Trophoblast cell (in vitro differentiated cells and primary cell): ENCODE measurements around the gene RANBP10.
"Not testable (repeated sequence)": the region's sequence is repeated elsewhere in the genome, so short reads cannot be mapped to it uniquely, and the experiment has no call there.

Experiments used
- DNase-seq, 2 donors: peaks; one replicate each; pipeline ENCODE4 v3.0.0-alpha.2; 2016
- H2AFZ ChIP-seq: 2 replicates; pipeline ENCODE4 v1.6.1; 2013; ENCODE audit warnings: low read length, moderate library complexity, mild to moderate bottlenecking; ENCODE audit not compliant: insufficient read depth, poor library complexity
- H2AK5ac ChIP-seq: 2 replicates; pipeline ENCODE4 v1.6.1; 2013; ENCODE audit warnings: mild to moderate bottlenecking, low read length
- H2BK120ac ChIP-seq: 2 replicates; pipeline ENCODE4 v1.6.1; 2013; ENCODE audit warnings: low read length, mild to moderate bottlenecking, moderate library complexity; ENCODE audit not compliant: insufficient read depth, poor library complexity
- H2BK12ac ChIP-seq: 2 replicates; pipeline ENCODE4 v1.6.1; 2013; ENCODE audit warnings: mild to moderate bottlenecking, low read length, moderate library complexity
- H2BK5ac ChIP-seq: 2 replicates; pipeline ENCODE4 v1.6.1; 2013; ENCODE audit warnings: low read length, low read depth, moderate library complexity, mild to moderate bottlenecking; ENCODE audit not compliant: poor library complexity
- H3K14ac ChIP-seq: 2 replicates; pipeline ENCODE4 v1.6.1; 2013; ENCODE audit warnings: mild to moderate bottlenecking, low read length
- H3K18ac ChIP-seq: 2 replicates; pipeline ENCODE4 v1.6.1; 2013; ENCODE audit warnings: mild to moderate bottlenecking, low read length
- H3K23ac ChIP-seq: 2 replicates; pipeline ENCODE4 v1.6.1; 2013; ENCODE audit warnings: low read length
- H3K27ac ChIP-seq: 2 replicates; pipeline ENCODE4 v1.5.1; 2013; ENCODE audit warnings: low read depth, mild to moderate bottlenecking, inconsistent platforms, low read length, moderate library complexity
- H3K27me3 ChIP-seq: 2 replicates; pipeline ENCODE4 v1.6.1; 2013; ENCODE audit warnings: inconsistent platforms, mild to moderate bottlenecking, low read length, moderate library complexity; ENCODE audit not compliant: insufficient read depth
- H3K36me3 ChIP-seq, 2 experiments: 1 replicate in 1 of 2; 2 replicates in 1 of 2; pipeline ENCODE4 v1.6.1; 2013; ENCODE audit warnings: low read length in 2 of 2, mild to moderate bottlenecking in 2 of 2, moderate library complexity in 1 of 2; ENCODE audit not compliant: insufficient read depth in 2 of 2, control insufficient read depth in 1 of 2
- H3K4ac ChIP-seq: 2 replicates; pipeline ENCODE4 v1.6.1; 2013; ENCODE audit warnings: low read depth, mild to moderate bottlenecking, low read length, moderate library complexity
- H3K4me1 ChIP-seq, 2 experiments: 1 replicate in 1 of 2; 2 replicates in 1 of 2; pipeline ENCODE4 v1.6.1; 2013; ENCODE audit warnings: low read length in 2 of 2, mild to moderate bottlenecking in 2 of 2, moderate library complexity in 1 of 2; ENCODE audit not compliant: insufficient read depth in 2 of 2, control insufficient read depth in 1 of 2
- H3K4me2 ChIP-seq: 2 replicates; pipeline ENCODE4 v1.6.1; 2013; ENCODE audit warnings: inconsistent platforms, mild to moderate bottlenecking, low read length, moderate library complexity
- H3K4me3 ChIP-seq: 2 replicates; pipeline ENCODE4 v1.5.1; 2013; ENCODE audit warnings: mild to moderate bottlenecking, low read depth, low read length, inconsistent platforms
- H3K79me1 ChIP-seq: one replicate; pipeline ENCODE4 v1.6.1; 2013; ENCODE audit warnings: low read length
- H3K79me2 ChIP-seq: 2 replicates; pipeline ENCODE4 v1.6.1; 2013; ENCODE audit warnings: low read length, mild to moderate bottlenecking; ENCODE audit not compliant: control insufficient read depth, insufficient read depth, poor library complexity
- H3K9ac ChIP-seq: 2 replicates; pipeline ENCODE4 v1.6.1; 2013; ENCODE audit warnings: mild to moderate bottlenecking, low read length
- H3K9me3 ChIP-seq: 2 replicates; pipeline ENCODE4 v1.6.1; 2013; ENCODE audit warnings: low read depth, mild to moderate bottlenecking, control low read depth, inconsistent platforms, low read length; ENCODE audit not compliant: insufficient read depth
- H4K12ac ChIP-seq: 2 replicates; pipeline ENCODE4 v1.6.1; 2013; ENCODE audit warnings: low read depth, mild to moderate bottlenecking, low read length, moderate library complexity
- H4K8ac ChIP-seq: 2 replicates; pipeline ENCODE4 v1.6.1; 2013; ENCODE audit warnings: low read depth, mild to moderate bottlenecking, low read length, moderate library complexity
- H4K91ac ChIP-seq: one replicate; pipeline ENCODE4 v1.6.1; 2013; ENCODE audit warnings: low read depth, mild to moderate bottlenecking, low read length, moderate library complexity
- WGBS: extraction: QIAGEN DNeasy Blood & Tissue Kit; methylation state at CpG from one replicate; pipeline ENCODE4 v1.1.7; 2013; ENCODE audit warnings: missing lambda C conversion rate; ENCODE audit not compliant: insufficient read length, insufficient coverage; ENCODE audit errors: extremely low coverage; 5-methylcytosine and 5-hydroxymethylcytosine counted together

RANBP10 gene

DNA sequence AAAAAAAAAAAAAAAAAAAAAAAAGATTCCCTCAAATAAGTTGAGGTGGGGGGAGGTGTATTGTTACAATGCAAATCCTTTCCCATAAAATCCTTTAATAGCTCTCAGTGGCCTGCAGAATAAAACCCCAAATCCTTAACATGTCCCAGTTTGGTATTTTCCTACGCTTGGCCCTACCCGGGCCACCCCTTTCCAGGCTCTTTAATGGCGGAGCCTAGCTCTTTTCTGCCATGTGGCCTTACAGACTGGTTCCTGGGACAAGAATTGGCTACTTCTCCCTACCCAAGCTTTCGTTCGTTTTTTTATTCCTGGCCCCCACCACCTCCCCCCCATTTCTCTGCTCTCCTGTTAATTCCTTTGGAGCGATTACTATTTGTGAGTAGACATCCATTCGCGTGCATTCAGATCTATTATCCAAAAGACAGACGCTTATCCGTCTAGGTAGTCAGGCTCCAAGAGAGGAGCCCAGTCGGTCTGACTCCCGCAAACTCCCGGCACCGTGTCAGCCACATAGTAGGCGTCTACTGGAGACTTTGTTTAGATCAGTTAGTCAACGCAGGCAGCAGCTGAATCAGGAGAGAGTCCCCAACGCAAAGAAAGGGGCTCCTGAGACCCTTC is 34.9 kb upstream of the RANBP10 start:
- WGBS: no CpG with 5 or more reads among the region's 17 CpGs
- Histone ChIP-seq H3K36me3 (peaks cover 2 to 9% of the 10 kb centered on the region in 2 experiments), H2BK12ac (peak overlapping the region; percentile 10), H3K27me3 (no peaks in the 10 kb centered on the region), H3K18ac (no peak overlapping the region), H3K14ac (peak overlapping the region; percentile 45), H3K9me3 (no peaks in the 10 kb centered on the region), H2AFZ (peak overlapping the region; percentile 68), H3K79me2 (peaks cover 4% of the 10 kb centered on the region), H3K79me1 (peaks cover 8% of the 10 kb centered on the region), H4K8ac (peak overlapping the region; percentile 83), H3K27ac (peak overlapping the region; percentile 48), H2AK5ac (no peak overlapping the region), H2BK5ac (peak overlapping the region; percentile 34), H3K4ac (peak overlapping the region; percentile 30), H3K4me2 (peak overlapping the region; percentile 46), H3K4me3 (no peak overlapping the region), H3K4me1 (peaks cover 16 to 22% of the 10 kb centered on the region in 2 experiments), H3K23ac (no peak overlapping the region), H4K12ac (peak overlapping the region; percentile 71), H4K91ac (peak overlapping the region; percentile 69), H3K9ac (no peak overlapping the region), H2BK120ac (peak overlapping the region; percentile 35)
- DNase-seq: no peak

DNA sequence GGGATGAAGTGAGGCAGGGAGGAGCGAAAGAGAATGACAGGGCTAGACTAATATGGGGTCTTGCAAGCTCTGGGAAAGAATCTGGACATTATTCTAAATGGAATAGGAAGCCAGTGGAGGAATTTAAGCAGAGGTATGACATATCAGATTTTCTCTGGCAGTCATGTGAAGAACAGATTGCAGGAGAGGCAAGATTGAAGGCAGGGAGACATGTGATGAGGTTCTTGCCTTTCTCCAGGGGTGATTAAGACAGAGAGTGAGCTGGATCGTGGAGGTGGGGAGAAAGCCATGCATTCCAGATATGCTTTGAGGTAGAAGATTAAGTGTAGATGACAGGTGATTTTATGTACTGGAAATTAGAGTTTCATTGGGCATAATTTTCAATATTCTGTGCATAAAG is 31.5 kb upstream of the RANBP10 start:
- H3K4me1 ChIP-seq: peaks cover 5 to 12% of the 10 kb centered on the region in 2 experiments
- H2BK120ac ChIP-seq: no peak overlapping the region
- H3K23ac ChIP-seq: no peak overlapping the region
- H3K4me2 ChIP-seq: no peak overlapping the region
- H3K18ac ChIP-seq: no peak overlapping the region
- no peak overlapping the region for H4K12ac ChIP-seq
- WGBS: no CpG with 5 or more reads among the region's 2 CpGs
- H3K36me3 ChIP-seq: no peaks in the 10 kb centered on the region
- H3K4me3 ChIP-seq: no peak overlapping the region
- H3K14ac ChIP-seq: no peak overlapping the region
- H3K9ac ChIP-seq: no peak overlapping the region
- H3K79me1 ChIP-seq: peaks cover 9% of the 10 kb centered on the region
- H3K27ac ChIP-seq: no peak overlapping the region
- no peak overlapping the region for H4K91ac ChIP-seq
- no peak overlapping the region for H2BK5ac ChIP-seq
- no peak overlapping the region for H4K8ac ChIP-seq
- peaks cover 8% of the 10 kb centered on the region for H3K79me2 ChIP-seq
- DNase-seq: no peak
- no peak overlapping the region for H2AFZ ChIP-seq
- H3K4ac ChIP-seq: no peak overlapping the region
- no peak overlapping the region for H2BK12ac ChIP-seq
- no peak overlapping the region for H2AK5ac ChIP-seq
- H3K27me3 ChIP-seq: no peaks in the 10 kb centered on the region
- H3K9me3 ChIP-seq: no peaks in the 10 kb centered on the region

DNA sequence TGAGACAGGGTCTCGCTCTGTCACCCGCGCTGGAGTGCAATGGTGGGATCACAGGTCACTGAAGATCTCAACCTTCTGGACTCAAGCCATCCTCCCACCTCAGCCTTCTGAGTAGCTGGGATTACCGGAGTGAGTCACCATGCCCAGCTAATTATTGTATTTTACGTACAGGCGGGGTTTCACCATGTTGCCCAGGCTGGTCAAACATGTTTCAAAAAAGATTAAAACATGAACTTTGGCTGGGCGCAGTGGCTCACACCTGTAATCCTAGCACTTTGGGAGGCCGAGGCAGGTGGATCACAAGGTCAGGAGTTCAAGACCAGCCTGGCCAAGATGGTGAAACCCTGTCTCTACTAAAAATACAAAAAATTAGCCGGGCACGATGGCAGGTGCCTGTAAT is 30.8 kb upstream of the RANBP10 start:
- H2BK5ac ChIP-seq, H3K79me2 ChIP-seq, H3K4me2 ChIP-seq, H2BK120ac ChIP-seq, DNase-seq, H3K36me3 ChIP-seq, H3K14ac ChIP-seq, H3K27ac ChIP-seq, H4K91ac ChIP-seq, H4K12ac ChIP-seq, H2AFZ ChIP-seq, H3K27me3 ChIP-seq, H3K79me1 ChIP-seq, H3K9ac ChIP-seq, H2AK5ac ChIP-seq, H3K23ac ChIP-seq, H3K4me3 ChIP-seq, H4K8ac ChIP-seq, H3K4ac ChIP-seq, H2BK12ac ChIP-seq, H3K18ac ChIP-seq, H3K9me3 ChIP-seq: not testable (repeated sequence)
- H3K4me1 ChIP-seq: peaks cover 5 to 13% of the 10 kb centered on the region in 2 experiments
- no CpG with 5 or more reads among the region's 10 CpGs for WGBS

DNA sequence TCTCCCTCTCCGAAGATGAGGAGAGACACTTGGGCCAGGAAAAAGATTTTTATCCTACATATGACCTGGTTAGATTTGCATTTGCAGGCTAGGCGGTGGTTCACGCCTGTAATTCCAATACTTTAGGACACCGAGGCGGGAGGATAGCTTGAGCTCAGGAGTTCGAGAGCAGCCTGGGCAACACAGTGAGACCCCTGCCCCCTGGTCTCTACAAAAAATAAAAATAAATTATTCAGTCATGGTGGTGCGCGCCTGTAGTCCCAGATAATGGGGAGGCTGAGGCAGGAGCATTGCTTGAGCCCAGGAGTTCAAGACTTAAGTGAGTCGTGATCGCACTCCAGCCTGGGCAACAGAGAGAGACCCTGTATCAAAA is 27.9 kb upstream of the RANBP10 start:
- Histone ChIP-seq H3K27ac (no peak overlapping the region), H2BK12ac (no peak overlapping the region), H3K4me2 (peak overlapping the region; percentile 75), H2BK120ac (no peak overlapping the region), H2BK5ac (no peak overlapping the region), H3K36me3 (peaks cover 33 to 34% of the 10 kb centered on the region in 2 experiments), H3K79me2 (peaks cover 6% of the 10 kb centered on the region), H3K9me3 (peaks cover 3% of the 10 kb centered on the region), H3K4me1 (peaks cover 8 to 16% of the 10 kb centered on the region in 2 experiments), H3K27me3 (no peaks in the 10 kb centered on the region), H3K79me1 (peaks cover 4% of the 10 kb centered on the region), H3K4ac (no peak overlapping the region), H3K18ac (no peak overlapping the region), H2AK5ac (no peak overlapping the region), H2AFZ (peak overlapping the region; percentile 56), H4K12ac (peak overlapping the region; percentile 18), H4K8ac (no peak overlapping the region), H4K91ac (no peak overlapping the region), H3K23ac (no peak overlapping the region), H3K9ac (no peak overlapping the region), H3K4me3 (no peak overlapping the region), H3K14ac (no peak overlapping the region)
- WGBS: no CpG with 5 or more reads among the region's 10 CpGs
- DNase-seq: no peak
